Liver (tissue), 9 donors: Measurements from ENCODE around the gene TTC1. TPM values are rescaled to one million over a fixed set of nuclear protein-coding genes. Genes with fewer than 3 reads are reported as not detected.

Source experiments
- DNase-seq: peaks from one replicate; pipeline ENCODE4 v3.0.0-alpha.2; 2017; ENCODE audit warnings: low spot score
- H3K27ac ChIP-seq, 2 donors: one replicate each; pipeline ENCODE4 v1.7.0; 2013; ENCODE audit warnings: inconsistent platforms in 2 of 2, low read length in 2 of 2, control low read depth in 1 of 2, low read depth in 1 of 2, mild to moderate bottlenecking in 1 of 2
- H3K27me3 ChIP-seq, 4 donors: one replicate each; pipeline versions ENCODE4 v1.6.1 to v1.7.0; 2013; ENCODE audit warnings: low read length in 3 of 4, inconsistent platforms in 1 of 4, mild to moderate bottlenecking in 1 of 4, moderate library complexity in 1 of 4; ENCODE audit not compliant: control insufficient read depth in 4 of 4, insufficient read depth in 4 of 4
- H3K36me3 ChIP-seq, 4 donors: one replicate each; pipeline versions ENCODE4 v1.6.1 to v1.7.0; 2013; ENCODE audit warnings: low read length in 3 of 4, mild to moderate bottlenecking in 3 of 4, low read depth in 1 of 4, moderate library complexity in 1 of 4; ENCODE audit not compliant: control insufficient read depth in 4 of 4, insufficient read depth in 3 of 4
- H3K4me1 ChIP-seq, 4 donors: one replicate each; pipeline versions ENCODE4 v1.6.1 to v1.7.0; 2013; ENCODE audit warnings: low read length in 3 of 4, mild to moderate bottlenecking in 3 of 4, moderate library complexity in 1 of 4; ENCODE audit not compliant: control insufficient read depth in 4 of 4, insufficient read depth in 4 of 4
- H3K4me3 ChIP-seq, 3 donors: one replicate each; pipeline versions ENCODE4 v1.6.1 to v1.7.0; 2013; ENCODE audit warnings: low read length in 3 of 3, control low read depth in 1 of 3, low read depth in 1 of 3, mild to moderate bottlenecking in 1 of 3
- H3K9ac ChIP-seq, 2 donors: one replicate each; pipeline ENCODE4 v1.7.0; 2013; ENCODE audit warnings: low read length in 2 of 2, mild to moderate bottlenecking in 2 of 2, moderate library complexity in 2 of 2, control low read depth in 1 of 2, low read depth in 1 of 2
- H3K9me3 ChIP-seq, 4 donors: one replicate each; pipeline versions ENCODE4 v1.6.1 to v1.7.0; 2013; ENCODE audit warnings: low read length in 3 of 4; ENCODE audit not compliant: control insufficient read depth in 4 of 4
- EGR1 ChIP-seq, 2 donors: IDR thresholded peaks; 2 replicates each; pipeline ENCODE4 v1.6.1; 2016 to 2018; ENCODE audit warnings: antibody characterized with exemption in 2 of 2, low read depth in 2 of 2
- FOXA1 ChIP-seq: IDR thresholded peaks from 2 replicates; pipeline ENCODE4 v1.6.1; 2016; ENCODE audit warnings: antibody characterized with exemption
- FOXA2 ChIP-seq: IDR thresholded peaks from 2 replicates; pipeline ENCODE4 v1.6.1; 2016; ENCODE audit warnings: antibody characterized with exemption
- GABPA ChIP-seq, 2 donors: IDR thresholded peaks in 1 of 2; conservative IDR thresholded peaks in 1 of 2; 2 replicates each; pipeline ENCODE4 v1.6.1; 2016; ENCODE audit warnings: antibody characterized with exemption in 2 of 2, mild to moderate bottlenecking in 1 of 2, moderate library complexity in 1 of 2
- HNF4A ChIP-seq, 2 donors: conservative IDR thresholded peaks; 2 replicates each; pipeline ENCODE4 v1.6.1; 2016; ENCODE audit warnings: antibody characterized with exemption in 2 of 2, mild to moderate bottlenecking in 2 of 2
- HNF4G ChIP-seq: IDR thresholded peaks from 2 replicates; pipeline ENCODE4 v1.6.1; 2016; ENCODE audit warnings: antibody characterized with exemption
- JUND ChIP-seq, 2 donors: IDR thresholded peaks; 2 replicates each; pipeline ENCODE4 v1.6.1; 2016; ENCODE audit warnings: antibody characterized with exemption in 2 of 2
- NR2F2 ChIP-seq: IDR thresholded peaks from 2 replicates; pipeline ENCODE4 v1.6.1; 2016; ENCODE audit warnings: antibody characterized with exemption
- RAD21 ChIP-seq, 2 donors: IDR thresholded peaks; 2 replicates each; pipeline ENCODE4 v1.6.1; 2016; ENCODE audit warnings: antibody characterized with exemption in 2 of 2, mild to moderate bottlenecking in 2 of 2
- REST ChIP-seq: IDR thresholded peaks from 2 replicates; pipeline ENCODE4 v1.6.1; 2016; ENCODE audit warnings: antibody characterized with exemption, mild to moderate bottlenecking
- RXRA ChIP-seq, 2 donors: IDR thresholded peaks; 2 replicates each; pipeline ENCODE4 v1.6.1; 2017 to 2018; ENCODE audit warnings: antibody characterized with exemption in 2 of 2, mild to moderate bottlenecking in 1 of 2
- TAF1 ChIP-seq: conservative IDR thresholded peaks from 2 replicates; pipeline ENCODE4 v1.6.1; 2016; ENCODE audit warnings: antibody characterized with exemption, mild to moderate bottlenecking
- YY1 ChIP-seq: IDR thresholded peaks from 2 replicates; pipeline ENCODE4 v1.6.1; 2016; ENCODE audit warnings: antibody characterized with exemption, mild to moderate bottlenecking
- ZBTB33 ChIP-seq: IDR thresholded peaks from 2 replicates; pipeline ENCODE4 v1.6.1; 2016; ENCODE audit warnings: antibody characterized with exemption
- WGBS: extraction: QIAGEN DNeasy Blood & Tissue Kit; methylation state at CpG from one replicate; pipeline ENCODE4 v1.1.7; 2013; 5-methylcytosine and 5-hydroxymethylcytosine counted together
- polyA plus RNA-seq, 2 donors: library from polyadenylated mRNA; stranded (reverse) in 1 of 2; unstranded in 1 of 2; fragments of 200-250 nt in 1 of 2; fragments of >200 nt in 1 of 2; fragmentation: Nextera tagmentation in 1 of 2; extraction: Ambion mirVana in 1 of 2; gene quantifications; one replicate each; pipeline versions ENCODE4 v1.2.1 to v1.2.3, GENCODE V29; 2013 to 2015
- total RNA-seq, 2 donors: library from RNA; depleted of rRNA; stranded (reverse); fragments of >200 nt; gene quantifications; one replicate each; pipeline ENCODE4 v1.2.3, GENCODE V29; 2014
- TF ChIP-seq, protein P1 (sequence below): IDR thresholded peaks from 2 replicates; pipeline ENCODE4 v1.6.1; 2016; ENCODE audit warnings: antibody characterized with exemption
- TF ChIP-seq, protein P2 (sequence below): fragments of 150-350 bp; IDR thresholded peaks from 2 replicates; pipeline ENCODE4 v1.5.1; 2017; ENCODE audit warnings: improper control_type of control experiment, low read depth, low read length; ENCODE audit not compliant: missing input control
- TF ChIP-seq, protein P3 (sequence below): IDR thresholded peaks from 2 replicates; pipeline ENCODE4 v1.6.1; 2016; ENCODE audit warnings: antibody characterized with exemption
- donor health status: healthy.
- donor health status: healthy.
- donor health status: healthy.
- donor health status: healthy.
- donor health status: healthy.

TTC1 gene
- total and polyA plus RNA-seq, 4 donors = 18.0 to 35.5 (median 22.2) TPM

- H3K4me1 ChIP-seq = peaks cover 0 to 4% (median 2%) of the 10 kb centered on the region in 4 donors
- no peaks in the 10 kb centered on the region for H3K36me3 ChIP-seq
- no peak overlapping the region for H3K9ac ChIP-seq
- no peaks in the 10 kb centered on the region for H3K9me3 ChIP-seq
- WGBS = 89% methylated on average over 3 of the region's 3 CpGs
- no peak for TF ChIP-seq RAD21 (IDR thresholded peaks at IDR 0.05)
- TF ChIP-seq ZBTB33 = no peak
- no peak for TF ChIP-seq NR2F2
- no peak for TF ChIP-seq YY1
- TF ChIP-seq, protein P1, sequence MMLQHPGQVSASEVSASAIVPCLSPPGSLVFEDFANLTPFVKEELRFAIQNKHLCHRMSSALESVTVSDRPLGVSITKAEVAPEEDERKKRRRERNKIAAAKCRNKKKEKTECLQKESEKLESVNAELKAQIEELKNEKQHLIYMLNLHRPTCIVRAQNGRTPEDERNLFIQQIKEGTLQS = no peak
- TF ChIP-seq RXRA (IDR thresholded peaks at IDR 0.05) = no peak
- no peak for TF ChIP-seq REST
- no peak for TF ChIP-seq JUND (IDR thresholded peaks at IDR 0.05)
- TF ChIP-seq FOXA1 = no peak
- no peak for TF ChIP-seq EGR1 (IDR thresholded peaks at IDR 0.05; ENCODE audit: low read depth in 2 of 2)
- TF ChIP-seq HNF4G = no peak
- TF ChIP-seq, protein P2, sequence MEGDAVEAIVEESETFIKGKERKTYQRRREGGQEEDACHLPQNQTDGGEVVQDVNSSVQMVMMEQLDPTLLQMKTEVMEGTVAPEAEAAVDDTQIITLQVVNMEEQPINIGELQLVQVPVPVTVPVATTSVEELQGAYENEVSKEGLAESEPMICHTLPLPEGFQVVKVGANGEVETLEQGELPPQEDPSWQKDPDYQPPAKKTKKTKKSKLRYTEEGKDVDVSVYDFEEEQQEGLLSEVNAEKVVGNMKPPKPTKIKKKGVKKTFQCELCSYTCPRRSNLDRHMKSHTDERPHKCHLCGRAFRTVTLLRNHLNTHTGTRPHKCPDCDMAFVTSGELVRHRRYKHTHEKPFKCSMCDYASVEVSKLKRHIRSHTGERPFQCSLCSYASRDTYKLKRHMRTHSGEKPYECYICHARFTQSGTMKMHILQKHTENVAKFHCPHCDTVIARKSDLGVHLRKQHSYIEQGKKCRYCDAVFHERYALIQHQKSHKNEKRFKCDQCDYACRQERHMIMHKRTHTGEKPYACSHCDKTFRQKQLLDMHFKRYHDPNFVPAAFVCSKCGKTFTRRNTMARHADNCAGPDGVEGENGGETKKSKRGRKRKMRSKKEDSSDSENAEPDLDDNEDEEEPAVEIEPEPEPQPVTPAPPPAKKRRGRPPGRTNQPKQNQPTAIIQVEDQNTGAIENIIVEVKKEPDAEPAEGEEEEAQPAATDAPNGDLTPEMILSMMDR = no peak
- TF ChIP-seq, protein P3, sequence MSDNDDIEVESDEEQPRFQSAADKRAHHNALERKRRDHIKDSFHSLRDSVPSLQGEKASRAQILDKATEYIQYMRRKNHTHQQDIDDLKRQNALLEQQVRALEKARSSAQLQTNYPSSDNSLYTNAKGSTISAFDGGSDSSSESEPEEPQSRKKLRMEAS = no peak
- TF ChIP-seq GABPA (IDR thresholded peaks at IDR 0.05 in 1 of 2, conservative IDR thresholded peaks at IDR 0.05 in 1 of 2) = no peak
- TF ChIP-seq FOXA2 = no peak
- no peak for TF ChIP-seq HNF4A (conservative IDR thresholded peaks at IDR 0.05)
- no peak for TF ChIP-seq TAF1
- no peak overlapping the region for H3K27ac ChIP-seq
- no peak for DNase-seq
- no peaks in the 10 kb centered on the region for H3K27me3 ChIP-seq
- no peak overlapping the region for H3K4me3 ChIP-seq
These were observed 32.0 kb upstream of the TTC1 start for GRCh38 chr5:159976921-159977320.

DNA sequence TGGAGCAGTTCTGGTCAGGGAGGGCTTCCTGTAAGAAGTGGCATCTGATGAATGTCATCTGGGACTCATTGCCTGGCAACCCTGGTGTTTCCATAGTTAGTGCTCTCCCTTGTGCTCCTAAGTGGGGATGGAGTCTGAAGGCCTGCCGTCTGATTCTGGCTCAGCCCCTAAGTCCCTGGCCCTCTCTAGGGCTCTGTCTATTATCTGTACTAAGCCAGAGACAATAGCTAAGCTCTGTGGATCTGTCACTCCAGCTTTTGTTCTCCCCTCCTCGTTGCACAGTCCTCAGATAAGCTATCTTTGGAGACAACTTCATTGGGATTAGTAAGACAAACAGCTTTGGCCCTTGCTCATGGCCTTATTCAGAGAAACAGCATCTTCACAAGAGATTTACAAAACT is 30.6 kb upstream of the TTC1 start:
- Histone ChIP-seq H3K9me3 (no peaks in the 10 kb centered on the region), H3K4me1 (no peaks in the 10 kb centered on the region), H3K4me3 (no peak overlapping the region), H3K27ac (no peak overlapping the region), H3K36me3 (no peaks in the 10 kb centered on the region), H3K27me3 (no peaks in the 10 kb centered on the region), H3K9ac (no peak overlapping the region)
- DNase-seq = no peak
- 21% methylated on average over 2 of the region's 2 CpGs for WGBS
- no peak for TF ChIP-seq FOXA1
- TF ChIP-seq NR2F2 = no peak
- TF ChIP-seq JUND (IDR thresholded peaks at IDR 0.05) = no peak
- no peak for TF ChIP-seq REST
- TF ChIP-seq, protein P1 = no peak
- TF ChIP-seq, protein P3 = no peak
- no peak for TF ChIP-seq ZBTB33
- no peak for TF ChIP-seq RAD21 (IDR thresholded peaks at IDR 0.05)
